Panc1 (cell line): Measurements from ENCODE around the gene EMX1. TPM values are rescaled to one million over a fixed set of nuclear protein-coding genes. Genes with fewer than 3 reads are reported as not detected.

Source experiments
- ATAC-seq: fragments of 200-7000 bp; cut with Tn5 transposase; 2 replicates; pipeline ENCODE4 v1.9.1; 2020; ENCODE audit warnings: mild to moderate bottlenecking, moderate library complexity
- BruUV-seq: library from RNA; stranded (reverse); fragments of 400-500 nt; replicated peaks from 2 replicates; lab custom pipeline; 2021; lab: Mats Ljungman, UMichigan
- CTCF ChIA-PET: fragments of 300-600 bp; sonication (Branson Sonifier 250); formaldehyde crosslinking; loops from one replicate; lab custom pipeline; 2022; ENCODE audit warnings: antibody characterized with exemption; lab: Charles Lee
- POLR2A ChIA-PET: fragments of 300-600 bp; sonication (Branson Sonifier 250); formaldehyde crosslinking; loops from one replicate; lab custom pipeline; 2022; ENCODE audit warnings: antibody characterized with exemption; lab: Charles Lee
- DNase-seq: peaks from one replicate; pipeline ENCODE4 v3.0.0-alpha.2; 2010; ENCODE audit warnings: low read depth, low spot score
- H3K27ac ChIP-seq: 2 replicates; pipeline ENCODE4 v1.5.1; 2011; ENCODE audit warnings: mild to moderate bottlenecking, low read length, inconsistent platforms
- H3K27me3 ChIP-seq: fragments of 200-500 bp; sonication (Bioruptor generic); 2 replicates; pipeline ENCODE4 v1.6.0; 2014; ENCODE audit warnings: low read length, inconsistent platforms; ENCODE audit not compliant: control insufficient read depth, insufficient read depth
- H3K36me3 ChIP-seq: fragments of 200-500 bp; sonication (Bioruptor generic); 2 replicates; pipeline ENCODE4 v1.5.1; 2014; ENCODE audit warnings: inconsistent platforms, mild to moderate bottlenecking, low read length, moderate library complexity; ENCODE audit not compliant: control insufficient read depth, insufficient read depth
- H3K4me1 ChIP-seq: 2 replicates; pipeline ENCODE4 v1.5.1; 2011; ENCODE audit warnings: inconsistent platforms, mild to moderate bottlenecking, low read length, moderate library complexity; ENCODE audit not compliant: control insufficient read depth, insufficient read depth
- H3K4me3 ChIP-seq, 2 experiments: 2 replicates each; pipeline ENCODE4 v1.5.1; 2011 to 2012; ENCODE audit warnings: low read depth in 2 of 2, low read length in 2 of 2, mild to moderate bottlenecking in 2 of 2, inconsistent platforms in 1 of 2, moderate library complexity in 1 of 2
- H3K9me3 ChIP-seq: fragments of 200-500 bp; sonication (Bioruptor generic); 2 replicates; pipeline ENCODE4 v1.5.1; 2014; ENCODE audit warnings: low read depth, mild to moderate bottlenecking, inconsistent platforms, low read length, moderate library complexity; ENCODE audit not compliant: control insufficient read depth, insufficient read depth
- POLR2AphosphoS5 ChIP-seq: IDR thresholded peaks from 2 replicates; pipeline ENCODE4 v1.6.1; 2012; ENCODE audit warnings: mild to moderate bottlenecking, low read depth, low read length, moderate library complexity
- SIN3A ChIP-seq: IDR thresholded peaks from 2 replicates; pipeline ENCODE4 v1.6.1; 2012; ENCODE audit warnings: low read depth, mild to moderate bottlenecking, low read length, moderate library complexity, borderline replicate concordance; ENCODE audit not compliant: insufficient read depth
- TCF7L2 ChIP-seq: IDR thresholded peaks from 2 replicates; pipeline ENCODE4 v1.6.1; 2011; ENCODE audit warnings: mild to moderate bottlenecking, low read depth, low read length, inconsistent platforms
- in situ Hi-C: cut with HindIII; loops from 2 replicates; pipeline ENCODE4 v1.10.0; 2016; ENCODE audit warnings: low sequenced_read_pairs, low pct_unique_long_range_greater_than_20kb
- intact Hi-C: fragments of 100-400 bp; cut with micrococcal nuclease; formaldehyde crosslinking; loops from one replicate; pipeline ENCODE4 v1.10.0; 2022; ENCODE audit not compliant: unreplicated experiment
- total RNA-seq: library from RNA; stranded (reverse); gene quantifications from one replicate; pipeline ENCODE4 v1.2.1, GENCODE V29; 2021; ENCODE audit not compliant: unreplicated experiment
- TF ChIP-seq, protein P1 (sequence below): fragments of 450-650 bp; IDR thresholded peaks from 2 replicates; pipeline ENCODE4 v1.5.1; 2017; ENCODE audit warnings: mild to moderate bottlenecking
- TF ChIP-seq, protein P2 (sequence below), 2 experiments: IDR thresholded peaks; 2 replicates each; pipeline ENCODE4 v1.6.1; 2011 to 2012; ENCODE audit warnings: low read depth in 2 of 2, control low read depth in 1 of 2, low read length in 1 of 2, mild to moderate bottlenecking in 1 of 2, moderate library complexity in 1 of 2; ENCODE audit not compliant: insufficient read depth in 1 of 2

Gene EMX1
- total RNA-seq, 1 experiment from 2014 or later = 0.36 TPM

DNA sequence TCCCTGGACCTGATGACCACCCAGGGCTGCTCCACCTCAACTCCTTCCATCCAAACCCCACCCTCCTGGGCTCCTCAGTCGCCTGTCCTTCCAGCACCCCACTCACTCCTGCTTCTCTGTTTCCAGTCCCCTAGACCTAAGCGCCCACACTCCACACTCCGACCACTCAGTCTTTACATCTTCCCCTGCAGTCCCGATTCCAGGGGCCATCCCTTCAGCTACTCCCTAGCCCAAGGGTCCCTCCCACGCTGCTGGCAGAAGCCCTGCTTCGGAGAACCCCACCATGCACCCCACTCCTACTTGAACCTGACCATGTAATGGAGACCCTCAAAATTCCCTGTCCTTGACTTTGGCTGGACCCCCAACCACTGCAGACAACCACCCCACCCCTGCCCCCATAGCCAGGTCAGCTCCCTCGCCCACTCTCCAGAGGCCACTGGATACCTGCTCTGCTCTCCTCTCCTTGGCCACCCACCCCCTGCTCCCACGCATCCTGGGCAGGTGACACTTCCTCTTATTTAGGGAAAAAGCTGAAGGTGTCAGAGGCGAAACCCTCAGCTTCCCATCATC, 28.2 kb downstream of the EMX1 start:
- H3K4me1 ChIP-seq = no peaks in the 10 kb centered on the region
- in situ Hi-C loops (no loop called here), intact Hi-C loops (no loop called here)
- ATAC-seq (no peak), DNase-seq (no peak)
- no peak overlapping the region for H3K4me3 ChIP-seq
- no peaks in the 10 kb centered on the region for H3K36me3 ChIP-seq
- TF ChIP-seq, protein P1, sequence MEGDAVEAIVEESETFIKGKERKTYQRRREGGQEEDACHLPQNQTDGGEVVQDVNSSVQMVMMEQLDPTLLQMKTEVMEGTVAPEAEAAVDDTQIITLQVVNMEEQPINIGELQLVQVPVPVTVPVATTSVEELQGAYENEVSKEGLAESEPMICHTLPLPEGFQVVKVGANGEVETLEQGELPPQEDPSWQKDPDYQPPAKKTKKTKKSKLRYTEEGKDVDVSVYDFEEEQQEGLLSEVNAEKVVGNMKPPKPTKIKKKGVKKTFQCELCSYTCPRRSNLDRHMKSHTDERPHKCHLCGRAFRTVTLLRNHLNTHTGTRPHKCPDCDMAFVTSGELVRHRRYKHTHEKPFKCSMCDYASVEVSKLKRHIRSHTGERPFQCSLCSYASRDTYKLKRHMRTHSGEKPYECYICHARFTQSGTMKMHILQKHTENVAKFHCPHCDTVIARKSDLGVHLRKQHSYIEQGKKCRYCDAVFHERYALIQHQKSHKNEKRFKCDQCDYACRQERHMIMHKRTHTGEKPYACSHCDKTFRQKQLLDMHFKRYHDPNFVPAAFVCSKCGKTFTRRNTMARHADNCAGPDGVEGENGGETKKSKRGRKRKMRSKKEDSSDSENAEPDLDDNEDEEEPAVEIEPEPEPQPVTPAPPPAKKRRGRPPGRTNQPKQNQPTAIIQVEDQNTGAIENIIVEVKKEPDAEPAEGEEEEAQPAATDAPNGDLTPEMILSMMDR = no peak
- TF ChIP-seq, protein P2, sequence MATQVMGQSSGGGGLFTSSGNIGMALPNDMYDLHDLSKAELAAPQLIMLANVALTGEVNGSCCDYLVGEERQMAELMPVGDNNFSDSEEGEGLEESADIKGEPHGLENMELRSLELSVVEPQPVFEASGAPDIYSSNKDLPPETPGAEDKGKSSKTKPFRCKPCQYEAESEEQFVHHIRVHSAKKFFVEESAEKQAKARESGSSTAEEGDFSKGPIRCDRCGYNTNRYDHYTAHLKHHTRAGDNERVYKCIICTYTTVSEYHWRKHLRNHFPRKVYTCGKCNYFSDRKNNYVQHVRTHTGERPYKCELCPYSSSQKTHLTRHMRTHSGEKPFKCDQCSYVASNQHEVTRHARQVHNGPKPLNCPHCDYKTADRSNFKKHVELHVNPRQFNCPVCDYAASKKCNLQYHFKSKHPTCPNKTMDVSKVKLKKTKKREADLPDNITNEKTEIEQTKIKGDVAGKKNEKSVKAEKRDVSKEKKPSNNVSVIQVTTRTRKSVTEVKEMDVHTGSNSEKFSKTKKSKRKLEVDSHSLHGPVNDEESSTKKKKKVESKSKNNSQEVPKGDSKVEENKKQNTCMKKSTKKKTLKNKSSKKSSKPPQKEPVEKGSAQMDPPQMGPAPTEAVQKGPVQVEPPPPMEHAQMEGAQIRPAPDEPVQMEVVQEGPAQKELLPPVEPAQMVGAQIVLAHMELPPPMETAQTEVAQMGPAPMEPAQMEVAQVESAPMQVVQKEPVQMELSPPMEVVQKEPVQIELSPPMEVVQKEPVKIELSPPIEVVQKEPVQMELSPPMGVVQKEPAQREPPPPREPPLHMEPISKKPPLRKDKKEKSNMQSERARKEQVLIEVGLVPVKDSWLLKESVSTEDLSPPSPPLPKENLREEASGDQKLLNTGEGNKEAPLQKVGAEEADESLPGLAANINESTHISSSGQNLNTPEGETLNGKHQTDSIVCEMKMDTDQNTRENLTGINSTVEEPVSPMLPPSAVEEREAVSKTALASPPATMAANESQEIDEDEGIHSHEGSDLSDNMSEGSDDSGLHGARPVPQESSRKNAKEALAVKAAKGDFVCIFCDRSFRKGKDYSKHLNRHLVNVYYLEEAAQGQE (IDR thresholded peaks at IDR 0.05; ENCODE audit: insufficient read depth in 1 of 2, low read depth in 2 of 2, low read length in 1 of 2) = no peak
- no peak for TF ChIP-seq TCF7L2
- no peak for TF ChIP-seq SIN3A
- TF ChIP-seq POLR2AphosphoS5 = no peak
- H3K27me3 ChIP-seq = no peaks in the 10 kb centered on the region
- BruUV-seq = no TSS peak
- ChIA-PET POLR2A (no interaction called here), CTCF (no interaction called here)
- no peaks in the 10 kb centered on the region for H3K9me3 ChIP-seq
- H3K27ac ChIP-seq = no peak overlapping the region

GRCh38 chr2:72946466-72946865, 29.1 kb downstream of the EMX1 start:
- in situ Hi-C loops (no loop called here), intact Hi-C loops (no loop called here)
- no peaks in the 10 kb centered on the region for H3K27me3 ChIP-seq
- no TSS peak for BruUV-seq
- no peaks in the 10 kb centered on the region for H3K4me1 ChIP-seq
- H3K9me3 ChIP-seq = no peaks in the 10 kb centered on the region
- TF ChIP-seq, protein P1 = no peak
- TF ChIP-seq POLR2AphosphoS5 = no peak
- TF ChIP-seq TCF7L2 = no peak
- TF ChIP-seq, protein P2 (IDR thresholded peaks at IDR 0.05; ENCODE audit: insufficient read depth in 1 of 2, low read depth in 2 of 2, low read length in 1 of 2) = no peak
- TF ChIP-seq SIN3A = no peak
- DNase-seq (no peak), ATAC-seq (no peak)
- ChIA-PET POLR2A (no interaction called here), CTCF (no interaction called here)
- H3K36me3 ChIP-seq = no peaks in the 10 kb centered on the region
- no peak overlapping the region for H3K27ac ChIP-seq
- no peak overlapping the region for H3K4me3 ChIP-seq
